B cell (primary cell): ENCODE results near the gene SLC6A18. TPM values are rescaled to one million over a fixed set of nuclear protein-coding genes. Genes with fewer than 3 reads are reported as not detected.

ENCODE experiments used
- ATAC-seq: fragments of 200-7000 bp; cut with Tn5 transposase; one replicate; pipeline ENCODE4 v1.10.0; 2021; ENCODE audit warnings: low read depth, mild to moderate bottlenecking, moderate number of reproducible peaks, moderate library complexity
- CTCF ChIA-PET: fragments of 350-600 bp; sonication (Branson Sonifier 250); formaldehyde crosslinking; loops from one replicate; lab custom pipeline; 2021; ENCODE audit warnings: antibody characterized with exemption, inconsistent platforms; lab: Charles Lee
- POLR2A ChIA-PET: fragments of 350-600 bp; sonication (Branson Sonifier 250); formaldehyde crosslinking; loops from one replicate; lab custom pipeline; 2021; ENCODE audit warnings: antibody characterized with exemption; lab: Charles Lee
- DNase-seq: peaks from one replicate; pipeline ENCODE4 v3.0.0; 2013
- H2AFZ ChIP-seq: 2 replicates; pipeline ENCODE4 v1.6.1; 2012; ENCODE audit warnings: mild to moderate bottlenecking, low read depth, low read length; ENCODE audit not compliant: insufficient read depth, poor library complexity, severe bottlenecking
- H3K27ac ChIP-seq, 2 donors: 1 replicate in 1 of 2; 2 replicates in 1 of 2; pipeline ENCODE4 v1.5.1; 2012 to 2013; ENCODE audit warnings: low read length in 2 of 2, mild to moderate bottlenecking in 2 of 2, moderate library complexity in 1 of 2
- H3K27me3 ChIP-seq, 4 experiments: fragments of 200-600 bp in 1 of 4; sonication (generic) in 1 of 4; replicated peaks in 1 of 4; 1 replicate in 2 of 4; 2 replicates in 2 of 4; pipeline versions ENCODE4 v1.6.1 to v1.7.0; 2013 to 2016; ENCODE audit warnings: low read length in 3 of 4, mild to moderate bottlenecking in 2 of 4, mixed read lengths in 1 of 4, moderate library complexity in 1 of 4; ENCODE audit not compliant: insufficient read depth in 4 of 4, control insufficient read depth in 3 of 4; ENCODE audit errors: control extremely low read depth in 1 of 4
- H3K36me3 ChIP-seq, 2 experiments: replicated peaks in 1 of 2; 1 replicate in 1 of 2; 2 replicates in 1 of 2; pipeline versions ENCODE4 v1.6.1 to v1.7.1; 2013; ENCODE audit warnings: low read length in 1 of 2; ENCODE audit not compliant: insufficient read depth in 2 of 2, control insufficient read depth in 1 of 2; ENCODE audit errors: control extremely low read depth in 1 of 2, extremely low read depth in 1 of 2
- H3K4me1 ChIP-seq, 2 donors: fragments of 200-600 bp in 1 of 2; sonication (generic) in 1 of 2; 1 replicate in 1 of 2; 2 replicates in 1 of 2; pipeline versions ENCODE4 v1.5.1 to v1.6.1; 2013 to 2017; ENCODE audit warnings: low read length in 2 of 2; ENCODE audit not compliant: control insufficient read depth in 2 of 2, insufficient read depth in 2 of 2
- H3K4me2 ChIP-seq: replicated peaks from 2 replicates; pipeline ENCODE3; 2012; ENCODE audit warnings: mild to moderate bottlenecking, low read depth, low read length; ENCODE audit not compliant: poor library complexity, severe bottlenecking
- H3K4me3 ChIP-seq, 5 experiments: fragments of 200-600 bp in 1 of 5; sonication (generic) in 1 of 5; 1 replicate in 3 of 5; 2 replicates in 2 of 5; pipeline versions ENCODE4 v1.5.1 to v1.7.0; 2011 to 2016; ENCODE audit warnings: low read length in 4 of 5, mild to moderate bottlenecking in 4 of 5, low read depth in 2 of 5, control low read depth in 1 of 5, moderate library complexity in 1 of 5; ENCODE audit not compliant: insufficient read depth in 1 of 5; ENCODE audit errors: control extremely low read depth in 1 of 5, extremely low read depth in 1 of 5
- H3K79me2 ChIP-seq: fragments of 200-600 bp; sonication (generic); one replicate; pipeline ENCODE4 v1.6.0; 2016; ENCODE audit warnings: low read length; ENCODE audit not compliant: control insufficient read depth, insufficient read depth
- H3K9ac ChIP-seq: fragments of 200-600 bp; sonication (generic); 2 replicates; pipeline ENCODE4 v1.6.1; 2017; ENCODE audit warnings: mild to moderate bottlenecking, low read length, moderate library complexity
- H3K9me3 ChIP-seq, 3 donors: one replicate each; pipeline versions ENCODE4 v1.6.1 to v1.7.1; 2013; ENCODE audit warnings: low read length in 2 of 3; ENCODE audit not compliant: control insufficient read depth in 2 of 3, insufficient read depth in 1 of 3; ENCODE audit errors: control extremely low read depth in 1 of 3
- H4K20me1 ChIP-seq: 2 replicates; pipeline ENCODE4 v1.6.0; 2012; ENCODE audit warnings: mild to moderate bottlenecking, low read length; ENCODE audit not compliant: insufficient read depth, control insufficient read depth, poor library complexity, severe bottlenecking
- H3K27ac Mint-ChIP-seq: one replicate; pipeline ENCODE4 v1.8.0; 2021; ENCODE audit warnings: mixed read lengths
- H3K27me3 Mint-ChIP-seq: one replicate; pipeline ENCODE4 v1.8.0; 2021; ENCODE audit warnings: mixed read lengths
- H3K4me1 Mint-ChIP-seq: one replicate; pipeline ENCODE4 v1.8.0; 2021; ENCODE audit warnings: mixed read lengths
- H3K4me3 Mint-ChIP-seq: one replicate; pipeline ENCODE4 v1.8.0; 2021; ENCODE audit warnings: mixed read lengths
- H3K9me3 Mint-ChIP-seq: one replicate; pipeline ENCODE4 v1.8.0; 2022; ENCODE audit warnings: mixed read lengths; ENCODE audit not compliant: insufficient read depth
- CTCF ChIP-seq: fragments of 200-600 bp; IDR thresholded peaks from one replicate; pipeline ENCODE4 v1.8.0; 2022; ENCODE audit warnings: antibody characterized with exemption, mild to moderate bottlenecking
- EZH2 ChIP-seq: IDR thresholded peaks from 2 replicates; pipeline ENCODE4 v1.6.1; 2012; ENCODE audit warnings: borderline replicate concordance, low read depth, mild to moderate bottlenecking, moderate library complexity, low read length; ENCODE audit not compliant: insufficient read depth, poor library complexity, severe bottlenecking
- WGBS: methylation state at CpG from one replicate; pipeline ENCODE4 v1.1.5; 2013; ENCODE audit warnings: missing lambda C conversion rate; ENCODE audit not compliant: insufficient coverage; 5-methylcytosine and 5-hydroxymethylcytosine counted together
- intact Hi-C: fragments of 100-400 bp; cut with micrococcal nuclease; formaldehyde crosslinking; loops from one replicate; pipeline ENCODE4 v1.10.0; 2022
- polyA plus RNA-seq: library from polyadenylated mRNA; depleted of rRNA; stranded (reverse); fragments of >200 nt; gene quantifications from 2 replicates; pipeline ENCODE4 v1.2.3, GENCODE V29; 2012
- total RNA-seq, 2 donors: library from RNA; stranded (reverse); fragments of 120-200 nt in 1 of 2; gene quantifications; 1 replicate in 1 of 2; 2 replicates in 1 of 2; pipeline versions ENCODE4 v1.2.3 to v1.2.4, GENCODE V29; 2013 to 2022

Gene SLC6A18
- total and polyA plus RNA-seq, 2 donors (not counting 1 experiment from before 2014, with no cell fraction given) = not detected

GRCh38 chr5:1212271-1212670 lies 12.9 kb upstream of the SLC6A18 start:
- H3K4me1 Mint-ChIP-seq = no peaks in the 10 kb centered on the region
- no peak overlapping the region for H3K4me2 ChIP-seq
- no peak for DNase-seq
- ATAC-seq = no peak
- H3K27me3 ChIP-seq = no peaks in the 10 kb centered on the region
- no peaks in the 10 kb centered on the region for H3K79me2 ChIP-seq
- no peak overlapping the region for H3K27ac ChIP-seq
- no peaks in the 10 kb centered on the region for H3K36me3 ChIP-seq
- ChIA-PET CTCF (no interaction called here), POLR2A (no interaction called here)
- intact Hi-C loops = no loop called here
- peaks cover 4% of the 10 kb centered on the region for H3K27me3 Mint-ChIP-seq
- WGBS = 91% methylated on average over 20 of the region's 20 CpGs
- peaks cover 0 to 28% (median 0%) of the 10 kb centered on the region in 3 donors for H3K9me3 ChIP-seq
- no peak overlapping the region for H3K4me3 ChIP-seq
- H4K20me1 ChIP-seq = no peaks in the 10 kb centered on the region
- H3K27ac Mint-ChIP-seq = no peak overlapping the region
- H3K4me1 ChIP-seq = no peaks in the 10 kb centered on the region
- no peak overlapping the region for H2AFZ ChIP-seq
- H3K9ac ChIP-seq = no peak overlapping the region
- H3K4me3 Mint-ChIP-seq = no peak overlapping the region
- TF ChIP-seq EZH2 = no peak
- TF ChIP-seq CTCF = no peak
- H3K9me3 Mint-ChIP-seq = no peaks in the 10 kb centered on the region

- Mint-ChIP-seq H3K4me3 (no peak overlapping the region), H3K27me3 (peaks cover 4% of the 10 kb centered on the region), H3K27ac (no peak overlapping the region), H3K4me1 (no peaks in the 10 kb centered on the region), H3K9me3 (no peaks in the 10 kb centered on the region)
- no peak for ATAC-seq
- no peak for TF ChIP-seq CTCF
- TF ChIP-seq EZH2 = no peak
- Histone ChIP-seq H3K27ac (no peak overlapping the region), H3K9me3 (peaks cover 0 to 28% (median 0%) of the 10 kb centered on the region in 3 donors), H3K4me3 (no peak overlapping the region), H3K4me2 (no peak overlapping the region), H3K4me1 (no peaks in the 10 kb centered on the region), H3K36me3 (no peaks in the 10 kb centered on the region), H3K79me2 (no peaks in the 10 kb centered on the region), H4K20me1 (no peaks in the 10 kb centered on the region), H2AFZ (no peak overlapping the region), H3K9ac (no peak overlapping the region), H3K27me3 (no peaks in the 10 kb centered on the region)
- intact Hi-C loops = no loop called here
- ChIA-PET POLR2A (no interaction called here), CTCF (no interaction called here)
- no peak for DNase-seq
- WGBS = 84% methylated on average over 6 of the region's 18 CpGs
Observed at GRCh38 chr5:1212881-1213280, 12.3 kb upstream of the SLC6A18 start.
